SK-MEL-5 (cell line): Measurements from ENCODE around the gene MAPK8IP2. TPM values are rescaled to one million over a fixed set of nuclear protein-coding genes. Genes with fewer than 3 reads are reported as not detected.
A peak's percentile ranks its signal among the peaks of the same experiment; 100 is the strongest.

ENCODE experiments used
- DNase-seq: peaks from one replicate; pipeline ENCODE4 v3.0.0-alpha.2; 2016; ENCODE audit warnings: low read depth, low spot score
- in situ Hi-C: cut with HindIII; loops from 2 replicates; pipeline ENCODE4 v1.10.0; 2016; ENCODE audit warnings: low sequenced_read_pairs, high pct_unique_total_duplicates, low pct_unique_long_range_greater_than_20kb
- polyA plus RNA-seq, 2 experiments: library from polyadenylated mRNA; depleted of rRNA; stranded (reverse); fragments of >200 nt; gene quantifications; 2 replicates each; pipeline ENCODE4 v1.2.3, GENCODE V29; 2015
- total RNA-seq: library from RNA; depleted of rRNA; stranded (reverse); fragments of >200 nt; shearing (Covaris generic); gene quantifications from 2 replicates; pipeline ENCODE4 v1.2.3, GENCODE V29; 2014; rRNA removed

The MAPK8IP2 gene
- total RNA-seq = 18.8 and 20.0 TPM in 2 replicates
- 19.4 and 22.5 TPM in 2 replicates for polyA plus RNA-seq (2015; cell fraction: cytosol; rRNA removed)
- polyA plus RNA-seq (2015; cell fraction: nucleus; rRNA removed) = 9.5 and 13.0 TPM in 2 replicates

DNA sequence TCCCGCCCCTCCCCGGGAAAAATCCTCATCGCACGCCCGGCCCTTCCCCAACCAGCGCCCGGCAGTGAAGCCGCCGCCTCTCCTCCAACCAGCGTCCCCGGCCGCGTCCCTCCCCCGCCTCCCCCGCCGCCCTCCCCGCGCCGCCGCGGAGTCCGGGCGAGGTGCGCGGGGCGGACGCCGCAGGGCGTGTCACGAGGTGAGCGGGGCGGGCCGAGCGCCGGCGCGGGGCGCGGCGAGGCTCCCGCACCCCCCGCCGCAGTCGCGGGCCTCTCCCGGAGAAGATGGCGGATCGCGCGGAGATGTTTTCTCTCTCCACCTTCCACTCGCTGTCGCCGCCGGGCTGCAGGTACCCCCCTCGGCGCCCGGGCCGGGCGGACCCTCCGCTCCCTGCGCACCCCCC, at the start of gene MAPK8IP2:
MAPK8IP2 (plus strand) TSS at position 256 of the 400 bp plus-strand sequence; CDS start at position 282, 26 bp downstream.
- in situ Hi-C loops = no loop called here

DNA sequence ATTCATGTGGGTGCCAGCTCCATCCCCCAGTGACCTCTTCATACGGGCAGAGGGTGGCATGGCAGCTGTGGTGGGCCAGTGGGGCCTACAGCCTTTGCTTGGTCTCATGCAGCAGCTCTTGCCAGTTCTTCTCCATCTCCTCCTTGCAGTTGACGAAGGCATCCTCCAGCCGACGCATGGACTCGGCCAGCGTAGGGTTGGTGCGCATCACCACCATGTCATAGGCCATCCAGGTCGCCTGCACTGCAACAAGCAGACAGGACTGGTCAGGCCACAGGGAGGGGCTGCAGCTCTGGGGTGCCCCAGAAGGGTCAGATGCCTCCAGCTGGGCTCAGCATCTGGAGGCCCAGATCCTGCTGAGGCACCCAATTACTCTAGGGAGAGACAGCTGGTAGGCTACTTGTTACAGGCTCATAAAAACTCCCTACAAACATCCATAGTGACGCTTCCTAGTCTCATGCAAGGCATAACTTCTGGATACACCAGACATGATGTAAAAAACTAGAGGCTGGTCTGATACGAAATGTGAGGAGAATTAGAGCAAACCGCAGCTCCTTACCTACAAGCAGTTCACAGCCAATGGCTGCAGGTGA, 49.3 kb upstream of the MAPK8IP2 start:
- in situ Hi-C loops = no loop called here
- DNase-seq = no peak

More for the DNA sequence above, at the start of gene MAPK8IP2:
- peak; percentile 26 for DNase-seq

DNA sequence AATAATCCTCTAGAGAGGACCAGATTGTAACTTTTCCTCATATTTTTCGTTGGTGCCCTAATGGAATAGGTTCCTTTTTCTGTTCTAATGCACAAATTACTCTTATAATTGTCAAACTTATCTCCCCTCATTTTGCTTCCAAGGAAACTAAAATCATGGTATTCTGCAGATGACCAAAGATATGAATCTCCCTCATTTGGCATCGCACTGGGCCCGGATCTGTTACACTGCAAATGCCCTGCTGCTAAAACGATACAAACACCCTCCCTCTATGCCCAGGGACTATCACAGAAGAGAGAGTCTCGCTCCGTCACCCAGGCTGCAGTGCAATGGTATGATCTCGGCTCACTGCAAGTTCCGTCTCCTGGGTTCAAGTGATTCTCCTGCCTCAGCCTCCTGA, 47.3 kb upstream of the MAPK8IP2 start:
- in situ Hi-C loops = no loop called here
- no peak for DNase-seq

DNA sequence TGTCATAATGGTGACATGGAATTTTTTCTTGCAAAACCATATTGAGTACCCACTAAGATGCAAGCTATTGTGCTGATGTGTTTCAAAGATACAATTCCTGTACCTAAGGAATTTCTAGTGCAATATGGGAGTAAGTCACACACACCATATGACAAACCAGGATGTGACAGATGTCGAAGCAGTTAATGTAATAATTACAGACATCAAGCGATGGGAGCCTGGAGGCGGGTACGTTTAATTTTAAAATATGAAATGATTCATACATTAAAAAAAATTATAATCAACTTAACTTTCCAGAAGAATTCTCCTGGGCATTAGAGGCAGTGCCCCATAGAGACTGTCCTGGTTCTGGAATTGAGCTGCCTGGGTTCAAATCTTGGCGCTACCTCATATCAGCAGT, 43.9 kb upstream of the MAPK8IP2 start:
- in situ Hi-C loops = no loop called here

DNA sequence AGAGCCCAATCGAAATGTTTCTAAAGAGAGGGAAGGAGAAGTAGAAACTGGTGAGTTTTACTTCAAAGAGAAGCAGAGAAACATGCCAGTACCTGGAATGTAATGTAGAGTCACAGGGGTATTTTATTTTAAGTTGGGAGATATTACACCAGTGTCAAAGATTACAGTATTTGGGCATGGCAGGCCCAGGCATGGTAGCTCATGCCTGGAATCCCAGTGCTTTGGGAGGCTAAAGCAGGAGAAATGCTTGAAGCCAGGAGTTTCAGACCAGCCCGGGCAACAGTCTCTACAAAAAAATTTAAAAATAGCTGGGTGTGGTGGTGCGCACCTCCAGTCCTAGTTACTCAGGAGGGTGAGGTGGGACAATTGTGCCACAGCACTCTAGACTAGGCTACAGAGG, 40.6 kb upstream of the MAPK8IP2 start:
- no peak for DNase-seq
- in situ Hi-C loops = no loop called here

More for the DNA sequence above, 43.9 kb upstream of the MAPK8IP2 start:
- no peak for DNase-seq

DNA sequence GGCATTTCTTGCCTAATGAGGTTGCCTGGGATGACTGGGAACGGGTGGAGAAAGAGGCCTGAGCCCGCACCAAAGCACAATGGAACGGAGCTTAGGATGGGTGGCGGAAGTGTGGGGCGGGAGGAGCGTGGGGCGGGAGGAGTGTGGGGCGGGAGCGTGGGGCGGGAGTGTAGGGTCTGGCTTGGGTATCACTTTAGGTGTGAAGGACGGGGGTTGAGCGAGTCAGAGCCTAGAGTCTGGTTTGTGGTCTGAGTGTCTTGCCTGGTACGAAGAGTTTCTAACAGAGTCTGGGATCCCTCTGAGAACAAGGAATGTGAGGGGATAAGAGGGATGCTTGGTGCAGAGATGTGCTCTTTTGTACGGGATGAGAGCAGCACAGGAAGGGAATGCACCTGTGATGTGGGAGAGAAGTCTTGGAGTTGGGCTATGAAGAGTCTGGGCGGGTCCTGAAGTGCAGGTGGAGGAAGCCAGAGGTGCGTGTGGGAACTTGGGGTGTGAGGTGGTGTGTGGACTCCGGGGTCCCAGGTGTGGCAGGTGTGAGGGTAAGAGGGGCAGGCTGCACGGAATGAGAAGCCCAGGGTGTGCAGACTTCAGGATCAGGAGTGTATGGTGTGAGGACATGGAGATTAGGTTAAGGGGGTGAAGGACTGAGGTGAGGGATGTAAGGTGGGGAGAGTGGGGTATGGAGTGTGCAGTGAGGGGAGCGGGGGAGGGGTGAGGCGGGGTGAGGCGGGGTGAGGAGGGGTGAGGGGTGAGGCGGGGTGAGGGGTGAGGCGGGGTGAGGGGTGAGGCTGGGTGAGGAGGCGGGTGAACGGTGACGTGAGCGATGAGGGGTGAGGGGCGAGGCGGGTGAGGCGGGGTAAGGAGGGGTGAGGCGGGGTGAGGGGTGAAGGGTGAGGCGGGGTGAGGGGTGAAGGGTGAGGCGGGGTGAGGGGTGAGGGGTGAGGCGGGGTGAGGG, 38.9 kb upstream of the MAPK8IP2 start:
- DNase-seq = no peak
- in situ Hi-C loops = no loop called here

DNA sequence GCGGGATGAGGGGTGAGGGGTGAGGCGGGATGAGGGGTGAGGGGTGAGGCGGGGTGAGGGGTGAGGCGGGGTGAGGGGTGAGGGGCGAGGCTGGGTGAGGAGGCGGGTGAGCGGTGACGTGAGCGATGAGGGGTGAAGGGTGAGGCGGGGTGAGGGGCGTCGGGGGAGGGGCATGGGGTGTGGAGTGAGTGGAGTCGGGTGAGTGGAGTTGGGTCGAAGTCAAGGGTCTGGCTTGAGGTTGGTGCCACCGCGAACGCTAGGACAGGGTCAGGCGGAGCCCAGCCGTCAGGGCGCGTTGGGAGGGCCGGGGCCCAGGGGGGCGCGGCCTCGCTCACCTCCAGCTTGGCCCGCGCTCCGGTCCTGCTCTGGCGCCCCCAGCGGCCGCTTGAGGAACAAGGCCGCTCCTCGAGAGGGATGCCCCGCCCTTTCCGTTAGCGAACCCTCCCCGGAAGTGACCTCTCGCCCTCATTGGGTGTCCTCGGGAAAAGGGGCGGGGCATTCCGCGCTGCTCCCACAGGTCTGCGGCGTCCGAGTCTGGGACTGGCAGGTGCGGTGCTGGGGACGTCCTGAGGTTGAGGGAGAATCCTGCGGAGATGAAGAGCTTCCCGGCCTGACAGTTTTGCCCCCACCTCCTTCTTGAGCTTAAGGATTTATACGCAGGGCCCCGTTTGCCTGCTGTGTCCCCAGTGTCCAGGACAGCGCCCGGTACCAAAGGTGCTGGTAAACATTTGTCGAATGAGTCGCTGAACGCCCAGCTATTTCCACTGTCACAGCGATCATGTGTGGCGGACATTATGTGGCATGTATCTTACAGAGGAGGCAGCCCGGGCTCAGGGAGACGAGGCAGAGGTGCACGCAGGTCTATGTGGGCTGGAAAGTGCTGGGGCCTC, 37.8 kb upstream of the MAPK8IP2 start, which contains the start of gene SYCE3:
SYCE3 (minus strand) TSS at position 397 of the 890 bp plus-strand sequence. CDS start 6,514 bp downstream, outside the sequence.
- DNase-seq = peak; percentile 97
- in situ Hi-C loops = no loop called here

DNA sequence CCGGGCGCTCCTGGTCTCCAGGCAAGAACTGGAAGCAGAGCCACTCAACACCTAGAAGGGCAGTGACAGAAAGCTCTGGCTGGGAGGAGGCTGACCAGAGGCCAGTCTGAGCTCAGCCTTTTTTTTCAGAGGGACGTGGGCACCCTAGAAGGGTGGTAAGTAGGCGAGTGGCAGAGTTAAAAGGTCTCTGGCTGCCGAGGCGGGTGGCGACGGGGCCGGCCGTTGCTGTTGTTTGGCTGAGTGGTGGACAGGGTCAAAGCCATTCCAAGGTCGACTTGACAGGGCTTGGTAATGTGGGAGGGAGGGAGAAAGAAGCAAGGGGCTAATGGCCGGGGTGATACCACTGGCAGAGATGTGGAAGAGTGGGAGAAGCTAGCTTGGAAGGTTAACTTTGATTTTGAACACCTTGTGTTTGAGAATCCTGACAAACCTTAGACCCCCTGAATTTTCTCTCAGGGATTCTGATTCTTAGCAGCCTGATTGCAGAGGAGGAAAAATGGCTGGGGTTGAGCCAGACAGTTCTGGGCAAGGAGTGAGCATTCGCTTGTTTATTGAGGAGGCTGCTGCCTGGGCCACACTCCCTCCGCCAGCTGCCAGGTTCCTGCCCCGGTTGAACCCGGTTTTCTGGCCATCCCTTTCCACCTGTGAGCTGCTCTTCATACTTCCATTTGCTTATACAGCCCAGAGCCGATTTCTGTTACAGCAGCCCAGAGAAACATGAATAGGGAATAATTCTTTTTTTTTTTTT, 37.0 kb upstream of the MAPK8IP2 start:
- no peak for DNase-seq
- in situ Hi-C loops = no loop called here

DNA sequence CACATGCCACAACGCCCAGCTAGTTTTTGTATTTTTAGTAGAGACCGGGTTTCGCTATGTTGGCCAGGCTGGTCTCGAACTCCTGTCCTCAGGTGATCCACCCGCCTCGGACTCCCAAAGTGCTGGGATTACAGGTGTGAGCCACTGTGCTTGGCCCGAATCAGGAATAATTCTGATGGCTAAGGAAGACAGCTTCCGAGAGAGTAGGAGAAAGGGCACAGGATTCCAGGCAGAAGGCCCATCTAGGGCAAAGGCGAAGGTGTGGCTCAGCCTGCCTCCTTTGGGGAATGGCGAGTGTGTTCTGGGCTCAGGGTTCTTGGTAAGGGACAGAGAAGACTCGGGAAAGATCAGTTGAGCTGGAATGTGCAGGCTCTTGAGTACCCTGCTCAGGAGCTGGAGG, 36.3 kb upstream of the MAPK8IP2 start:
- DNase-seq = no peak
- in situ Hi-C loops = no loop called here

DNA sequence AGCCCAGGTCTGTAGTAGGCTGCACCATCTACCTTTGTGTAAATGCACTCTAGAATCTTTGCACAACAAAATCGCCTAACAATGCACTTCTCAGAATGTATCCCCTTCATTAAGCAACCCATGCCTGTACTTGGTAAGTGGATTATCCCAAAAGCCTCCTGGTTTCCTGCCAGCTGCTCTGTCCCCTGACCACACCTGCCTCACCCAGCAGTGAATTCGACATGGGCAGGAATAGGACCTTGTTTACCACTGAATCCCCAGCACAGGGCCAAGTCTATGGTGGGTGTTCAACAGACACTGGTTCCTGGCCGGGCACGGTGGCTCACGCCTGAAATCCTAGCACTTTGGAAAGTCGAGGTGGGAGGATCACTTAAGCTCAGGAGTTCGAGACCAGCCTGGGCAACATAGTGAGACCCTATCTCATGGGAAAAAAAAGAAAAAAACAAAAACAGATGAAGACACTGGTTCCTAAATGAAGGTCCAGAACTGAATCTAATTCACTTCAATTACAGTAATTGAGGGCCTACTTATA, 32.8 kb upstream of the MAPK8IP2 start:
- DNase-seq = no peak
- in situ Hi-C loops = no loop called here

DNA sequence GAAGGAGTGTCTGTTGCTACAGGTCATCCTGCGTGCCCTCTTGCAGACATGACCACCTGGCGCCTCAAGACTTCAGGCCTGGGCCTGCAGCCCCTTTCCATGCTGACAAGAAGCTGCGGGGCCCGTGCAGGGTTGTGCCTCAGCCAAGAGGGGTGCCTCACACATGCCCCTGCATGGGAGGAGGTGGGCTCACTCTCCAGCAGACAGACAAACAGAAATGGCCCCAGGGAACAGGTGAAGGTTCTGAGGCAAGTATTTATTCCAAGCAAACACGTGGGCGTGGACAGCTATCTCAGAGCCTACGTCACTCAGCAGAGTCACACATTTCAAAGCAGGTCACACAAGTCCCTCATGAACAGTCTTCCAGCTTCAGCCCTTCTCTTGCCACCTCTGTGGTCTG, 32.0 kb upstream of the MAPK8IP2 start:
- in situ Hi-C loops = no loop called here
- no peak for DNase-seq

DNA sequence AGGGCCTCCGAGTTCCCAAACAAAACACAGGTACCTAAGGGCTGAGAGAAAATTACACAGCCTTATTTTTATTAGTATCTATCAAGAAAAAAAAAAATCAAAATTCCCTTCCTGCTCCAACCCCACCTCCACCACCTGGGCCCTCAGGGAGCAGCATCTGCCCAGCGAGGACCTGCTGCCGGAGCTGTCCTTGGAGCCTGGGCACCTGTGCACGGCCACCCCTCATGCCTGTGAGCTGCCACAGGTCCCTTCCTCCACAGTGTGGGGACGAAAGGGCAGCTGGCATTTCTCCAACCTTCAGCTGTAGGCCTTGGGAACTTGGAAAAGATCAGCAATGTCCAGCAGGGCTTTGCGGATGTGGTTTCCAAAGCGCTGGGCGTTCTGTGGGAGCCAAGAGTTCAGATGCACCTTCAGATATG, 31.5 kb upstream of the MAPK8IP2 start:
- DNase-seq = no peak
- in situ Hi-C loops = no loop called here

DNA sequence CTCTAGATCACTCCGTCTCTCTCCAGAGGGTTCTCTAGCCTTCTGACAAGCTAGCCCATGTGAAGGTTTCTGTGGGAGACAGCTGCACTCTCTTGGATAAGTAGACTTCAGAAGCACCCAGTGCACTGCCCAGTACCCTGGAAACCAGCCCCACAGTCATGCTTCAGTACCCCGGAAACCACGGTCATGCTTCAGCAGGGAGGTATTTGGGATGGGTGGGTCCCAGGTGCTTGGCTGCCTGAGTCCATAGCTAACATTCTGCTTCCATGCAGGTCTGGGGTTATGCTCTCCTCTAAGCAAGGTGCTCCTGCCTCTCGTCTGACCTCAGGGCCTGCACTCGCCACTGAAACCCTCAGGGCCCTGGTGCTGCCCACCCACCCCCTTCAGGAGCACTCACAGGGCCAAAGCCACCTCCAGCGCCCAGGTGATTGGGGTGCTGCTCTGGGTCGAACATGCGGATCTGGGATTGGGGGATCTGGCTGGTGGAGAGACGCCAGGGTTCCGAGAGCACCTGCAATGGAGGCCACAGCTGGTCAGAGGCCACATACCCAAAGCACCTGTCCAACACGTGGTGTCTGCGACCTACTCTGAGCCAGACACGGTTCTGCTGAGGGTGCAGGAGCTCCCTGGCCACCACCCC, 30.6 kb upstream of the MAPK8IP2 start:
- in situ Hi-C loops = no loop called here
- no peak for DNase-seq

DNA sequence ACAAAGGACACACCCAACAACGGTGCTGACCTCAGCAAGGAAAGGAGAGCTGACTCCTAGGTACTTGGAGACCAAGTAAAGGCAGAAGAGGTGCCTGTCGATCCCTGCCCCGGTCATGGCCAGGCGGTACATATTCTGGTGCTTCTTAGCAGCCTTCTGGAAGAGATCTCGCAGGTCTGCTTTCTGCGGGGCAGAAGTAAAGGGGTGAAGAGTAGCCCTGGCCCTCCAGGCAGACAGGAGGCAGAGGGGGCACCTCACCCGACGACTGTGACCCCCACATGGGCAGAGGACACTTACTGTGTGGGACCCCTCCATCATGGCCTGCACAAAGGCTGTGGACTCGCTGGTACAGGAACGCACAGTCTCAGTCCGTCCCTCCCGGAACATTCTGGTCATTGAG, 29.7 kb upstream of the MAPK8IP2 start:
- DNase-seq = no peak
- in situ Hi-C loops = no loop called here

DNA sequence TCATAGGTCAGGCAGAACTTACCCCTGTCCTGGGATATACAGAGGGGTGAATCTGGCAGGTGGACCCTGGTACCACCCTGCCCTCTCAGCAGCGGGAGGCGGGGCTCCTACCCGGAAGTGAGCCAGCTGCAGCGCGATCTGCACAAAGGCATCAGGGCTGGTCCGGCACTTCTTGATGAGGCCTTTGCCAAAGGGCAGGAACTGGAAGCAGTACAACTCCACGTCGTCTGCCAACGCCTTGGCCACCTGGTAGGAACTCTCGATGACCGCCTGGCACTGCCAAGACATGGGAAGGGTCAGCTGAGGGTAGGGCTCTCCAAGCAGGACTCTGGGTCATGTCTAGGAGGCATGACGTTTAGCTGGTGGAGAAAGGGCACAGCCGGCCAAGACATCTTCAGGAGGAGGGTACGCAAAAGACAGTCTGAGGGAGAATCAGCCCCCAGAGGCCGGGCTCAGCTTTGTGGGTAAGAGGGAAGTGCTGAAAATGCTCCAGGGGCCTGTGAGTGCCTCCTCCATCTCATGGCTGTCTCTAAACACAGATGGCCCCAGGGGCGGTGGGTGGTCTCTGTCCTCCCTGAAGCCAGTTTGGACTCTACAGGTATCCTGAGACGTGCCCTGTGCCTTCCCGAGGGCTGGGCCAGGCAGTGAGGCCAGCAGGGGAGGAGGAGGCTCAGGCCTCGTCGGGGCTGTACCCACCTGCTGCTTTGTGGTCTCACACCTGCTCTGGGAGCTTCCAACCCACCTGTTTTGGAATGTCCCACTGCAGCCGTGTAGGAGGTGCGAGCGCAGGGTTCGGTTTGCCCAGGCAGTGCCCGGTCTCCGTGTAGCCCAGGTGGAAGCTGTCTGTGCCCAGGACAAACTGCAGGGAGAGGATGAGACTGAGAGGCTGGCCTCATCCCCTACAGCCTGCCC, 29.1 kb upstream of the MAPK8IP2 start:
- in situ Hi-C loops = no loop called here

More for the DNA sequence above, 29.1 kb upstream of the MAPK8IP2 start:
- DNase-seq = no peak
